Embryonic facial prominence (tissue), 1 donor: ENCODE results near the gene CARS2.
"Not testable (repeated sequence)": the region's sequence is repeated elsewhere in the genome, so short reads cannot be mapped to it uniquely, and the experiment has no call there.

Source experiments
- DNase-seq: peaks from one replicate; pipeline ENCODE4 v3.0.0-alpha.2; 2016; ENCODE audit errors: extremely low spot score

The CARS2 gene

GRCh38 chr13:110638257-110638656 lies 67.7 kb downstream of the CARS2 start:
- DNase-seq, result no peak

DNA sequence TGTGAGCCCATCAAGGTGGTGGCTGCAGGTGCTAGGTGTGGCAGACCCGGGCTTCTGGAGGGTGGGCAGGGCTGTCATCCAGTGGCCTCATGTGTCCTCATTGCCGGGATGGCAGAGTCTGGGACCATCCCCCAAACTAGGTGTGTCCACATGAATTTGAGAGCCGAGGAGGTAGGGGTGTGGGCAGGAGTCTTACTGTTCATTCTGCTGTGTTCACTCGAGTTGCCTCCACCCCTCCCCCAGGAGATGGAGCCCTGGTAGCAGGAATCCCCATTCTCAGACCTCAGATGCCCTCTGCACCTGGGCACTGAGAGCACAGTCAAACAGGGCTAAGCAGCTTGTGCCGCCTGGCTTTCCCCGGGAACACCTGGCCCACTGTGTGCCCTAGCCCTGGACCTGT lies 68.2 kb downstream of the CARS2 start:
- no peak for DNase-seq

DNA sequence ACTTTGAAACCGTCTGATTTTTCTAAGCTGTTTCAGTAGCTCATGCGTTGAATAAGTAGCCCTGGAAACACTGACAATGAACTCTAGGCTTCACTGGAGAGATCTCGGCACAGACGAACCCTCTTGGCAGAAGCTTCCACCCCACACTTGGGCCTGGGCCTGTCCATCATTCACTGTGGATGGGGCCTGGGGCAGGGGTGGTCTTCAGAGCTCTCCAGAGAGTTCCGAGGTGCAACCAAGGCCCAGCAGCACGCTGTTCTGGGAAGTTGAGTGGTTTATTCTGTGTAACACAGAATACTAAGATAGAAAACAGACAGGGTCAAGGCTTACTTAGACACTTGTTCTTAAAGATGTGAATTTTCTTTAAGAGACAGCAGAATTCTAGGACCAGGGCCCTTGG lies 68.6 kb downstream of the CARS2 start:
- no peak for DNase-seq

- DNase-seq, result no peak
Measured at GRCh38 chr13:110636701-110637201, 69.2 kb downstream of the CARS2 start.

DNA sequence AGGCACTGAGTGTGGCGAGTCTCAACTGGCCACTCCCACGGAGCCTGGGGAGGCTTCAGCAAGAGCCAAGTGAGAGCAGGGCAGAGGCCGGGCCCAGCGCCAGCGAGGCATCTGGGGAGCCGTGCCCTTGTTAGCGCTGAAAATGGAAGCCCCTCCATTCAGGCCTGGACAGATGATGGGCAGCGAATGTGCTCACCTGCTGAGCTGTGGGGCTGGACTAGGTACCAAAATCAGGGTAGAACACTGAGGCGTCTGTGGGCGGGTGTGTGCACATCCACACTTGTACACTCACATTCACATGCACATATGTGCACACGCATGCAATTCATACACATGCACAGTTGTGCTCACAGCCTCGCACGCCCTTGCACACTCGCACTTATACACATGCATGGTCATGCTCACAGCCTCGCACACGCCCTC lies 69.9 kb downstream of the CARS2 start:
- no peak for DNase-seq

DNA sequence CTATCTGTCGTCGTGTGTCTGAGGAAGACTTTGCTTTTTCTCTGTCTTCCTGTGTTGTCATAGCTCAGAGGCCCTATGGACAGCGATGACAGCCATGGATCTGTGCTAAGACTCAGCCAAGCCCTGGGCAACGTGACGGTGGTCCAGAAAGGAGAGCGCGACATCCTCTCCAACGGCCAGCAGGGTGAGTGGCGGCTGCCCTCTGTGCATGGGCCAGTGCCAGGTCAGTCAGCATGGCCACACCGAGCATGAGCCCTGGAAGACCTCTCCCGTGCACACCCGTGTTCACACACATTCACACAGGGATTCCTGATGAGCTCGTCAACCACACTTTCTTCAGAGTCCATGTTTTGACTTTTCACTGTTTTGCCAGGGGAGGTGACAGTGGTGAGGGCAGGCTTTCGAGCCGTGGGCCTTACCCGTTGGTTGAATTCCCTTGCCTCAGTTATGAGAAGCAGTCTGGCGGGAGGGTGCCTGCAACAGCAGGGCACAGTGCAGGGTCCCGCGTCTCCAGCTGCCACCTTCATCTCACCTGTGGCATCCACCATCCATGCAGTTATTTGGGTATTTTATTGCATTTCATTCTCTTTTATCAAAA lies 70.4 kb downstream of the CARS2 start:
- DNase-seq, result no peak

DNA sequence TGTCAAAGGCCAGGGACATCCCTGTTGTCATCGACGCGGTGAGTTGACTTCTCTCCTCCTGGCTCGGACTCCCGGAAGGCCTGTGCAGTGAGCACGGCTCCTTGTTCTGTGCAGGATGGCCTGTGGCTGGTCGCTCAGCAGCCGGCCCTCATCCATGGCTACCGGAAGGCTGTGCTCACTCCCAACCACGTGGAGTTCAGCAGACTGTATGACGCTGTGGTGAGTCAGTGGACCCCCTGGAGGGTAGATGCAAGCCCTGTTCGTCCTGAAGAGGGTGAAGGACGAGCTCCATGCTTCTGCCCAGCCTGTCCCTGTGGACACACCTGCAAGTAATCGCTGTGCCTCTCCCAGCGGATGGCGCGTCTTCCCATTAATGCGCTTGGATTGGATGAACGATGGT lies 71.4 kb downstream of the CARS2 start:
- no peak for DNase-seq

DNA sequence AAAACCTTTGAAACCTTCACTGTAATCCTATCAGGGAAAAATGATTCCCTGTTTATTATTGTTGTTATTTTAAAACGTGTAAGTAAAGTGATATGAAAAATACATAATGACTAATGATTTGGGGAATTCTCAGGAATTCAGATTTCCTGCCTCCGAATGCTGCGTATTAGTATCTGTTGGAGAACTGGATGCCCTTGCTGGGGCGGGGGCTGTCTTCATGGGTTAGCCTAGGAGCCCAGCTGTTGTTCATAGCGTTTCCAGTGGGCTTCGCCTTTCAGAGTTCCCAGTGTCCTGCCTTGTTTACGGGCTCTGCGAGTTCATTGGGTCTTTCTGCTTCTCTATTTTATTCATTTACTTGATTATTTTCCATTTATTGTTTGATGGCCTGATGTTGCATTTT lies 72.1 kb downstream of the CARS2 start:
- no peak for DNase-seq

DNA sequence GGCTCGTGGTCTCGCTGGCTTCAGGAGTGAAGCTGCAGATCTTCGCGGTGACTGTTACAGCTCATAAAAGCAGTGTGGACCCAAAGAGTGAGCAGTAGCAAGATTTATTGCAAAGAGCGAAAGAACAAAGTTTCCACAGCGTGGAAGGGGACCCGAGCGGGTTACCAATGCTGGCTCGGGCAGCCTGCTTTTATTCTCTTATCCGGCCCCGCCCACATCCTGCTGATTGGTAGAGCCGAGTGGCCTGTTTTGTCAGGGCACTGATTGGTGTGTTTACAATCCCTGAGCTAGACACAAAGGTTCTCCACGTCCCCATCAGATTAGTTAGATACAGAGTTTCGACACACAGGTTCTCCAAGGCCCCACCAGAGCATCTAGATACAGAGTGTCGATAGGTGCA lies 73.7 kb downstream of the CARS2 start:
- not testable (repeated sequence) for DNase-seq

DNA sequence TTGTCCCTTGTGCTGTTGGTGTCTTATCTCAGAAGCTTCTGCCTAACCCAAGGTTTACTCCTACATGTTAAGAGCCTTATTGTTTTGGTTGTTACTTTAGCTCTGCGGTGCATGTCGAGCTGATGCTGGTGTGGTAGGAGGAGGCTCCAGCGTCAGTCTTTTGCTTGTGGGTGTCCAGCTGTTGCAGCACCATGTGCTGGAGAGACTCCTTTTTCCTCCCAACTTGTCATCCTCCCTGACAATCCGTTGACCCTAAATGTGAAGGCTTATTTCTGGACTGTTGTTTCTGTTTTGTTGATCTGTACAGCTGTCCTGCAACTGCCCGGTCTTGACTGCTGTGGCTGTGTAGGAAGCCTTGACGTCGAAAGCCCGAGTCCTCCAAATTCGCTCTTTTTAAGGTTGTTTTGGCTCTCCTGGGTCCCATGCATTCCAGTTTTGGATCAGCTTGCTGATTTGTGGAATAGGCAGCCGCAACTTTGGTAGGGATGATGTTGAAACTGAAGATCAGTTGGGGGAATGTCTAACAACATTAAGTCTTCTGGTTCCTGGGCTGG lies 75.3 kb downstream of the CARS2 start:
- DNase-seq, result no peak

DNA sequence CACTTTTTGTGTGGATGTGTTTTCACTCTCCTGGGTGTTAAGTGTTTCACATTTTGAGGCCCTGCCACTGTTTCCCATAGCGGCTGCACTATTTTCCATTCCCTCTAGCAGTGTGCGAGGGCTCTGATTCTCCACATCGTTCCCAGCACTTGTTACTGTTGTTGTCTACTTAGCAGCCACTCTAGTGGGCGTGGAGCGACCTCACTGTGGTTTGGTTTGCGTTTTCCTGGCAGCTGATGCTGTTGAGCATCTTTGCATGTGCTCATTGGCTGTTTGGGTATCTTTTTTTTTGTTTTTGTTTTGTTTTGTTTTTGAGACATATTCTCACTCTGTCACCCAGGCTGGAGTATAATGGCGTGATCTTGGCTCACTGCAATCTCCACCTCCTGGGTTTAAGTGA lies 76.2 kb downstream of the CARS2 start:
- DNase-seq, result no peak

GRCh38 chr13:110628952-110629701 lies 76.8 kb downstream of the CARS2 start:
- no peak for DNase-seq

GRCh38 chr13:110628477-110628793 lies 77.5 kb downstream of the CARS2 start:
- DNase-seq, result no peak

DNA sequence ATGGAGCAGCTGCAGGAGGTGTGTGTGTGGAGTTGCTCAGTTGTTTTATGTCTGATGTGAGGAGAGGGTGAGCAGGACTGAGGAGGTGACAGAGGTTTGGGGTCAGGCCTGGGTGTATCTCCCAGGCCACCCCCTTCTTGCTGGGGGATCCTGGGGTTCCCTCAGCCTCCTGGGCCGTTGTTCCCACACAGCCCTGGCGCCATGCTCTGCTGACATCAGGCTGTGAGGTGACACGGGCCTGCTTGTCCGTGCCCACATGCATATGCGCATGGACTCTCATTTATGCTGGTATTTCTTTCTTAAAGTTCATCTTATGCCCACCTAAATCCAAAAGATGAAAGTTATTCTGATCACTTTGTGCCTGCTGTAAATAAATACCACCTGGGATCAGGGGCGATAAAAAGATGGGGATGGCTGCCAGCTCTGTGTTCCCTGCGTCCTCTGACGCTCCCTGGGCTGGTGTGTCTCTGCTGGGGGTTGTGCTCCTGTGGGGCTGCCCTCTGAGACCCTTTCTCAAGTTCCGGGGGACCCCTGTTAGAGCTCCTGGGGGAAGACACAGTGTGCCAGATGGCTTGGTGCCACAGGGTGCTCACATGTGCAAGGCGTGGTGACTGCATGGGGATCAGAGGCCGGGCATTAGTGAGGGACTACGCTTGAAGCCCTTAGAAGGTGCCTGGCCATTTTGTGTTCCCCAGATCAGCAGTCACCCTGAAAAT lies 78.0 kb downstream of the CARS2 start:
- no peak for DNase-seq

DNA sequence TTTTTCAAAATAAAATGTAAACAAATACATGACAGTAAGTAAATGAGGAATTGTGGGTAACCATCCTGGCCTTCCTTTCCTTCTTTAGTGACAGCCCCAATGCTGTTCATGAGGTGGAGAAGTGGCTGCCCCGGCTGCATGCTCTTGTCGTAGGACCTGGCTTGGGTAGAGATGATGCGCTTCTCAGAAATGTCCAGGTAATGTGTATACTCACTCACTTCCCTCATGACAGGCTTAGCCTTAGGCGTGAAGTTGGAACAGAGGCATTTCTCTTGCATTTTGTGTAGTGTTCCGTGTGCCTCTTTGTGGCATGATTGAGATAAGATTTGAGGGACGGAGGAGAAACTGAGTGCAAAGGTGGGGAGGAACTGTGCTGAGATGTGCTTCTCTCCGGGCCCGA lies 78.6 kb downstream of the CARS2 start:
- DNase-seq, result no peak

GRCh38 chr13:110626521-110626920 lies 79.4 kb downstream of the CARS2 start:
- no peak for DNase-seq

DNA sequence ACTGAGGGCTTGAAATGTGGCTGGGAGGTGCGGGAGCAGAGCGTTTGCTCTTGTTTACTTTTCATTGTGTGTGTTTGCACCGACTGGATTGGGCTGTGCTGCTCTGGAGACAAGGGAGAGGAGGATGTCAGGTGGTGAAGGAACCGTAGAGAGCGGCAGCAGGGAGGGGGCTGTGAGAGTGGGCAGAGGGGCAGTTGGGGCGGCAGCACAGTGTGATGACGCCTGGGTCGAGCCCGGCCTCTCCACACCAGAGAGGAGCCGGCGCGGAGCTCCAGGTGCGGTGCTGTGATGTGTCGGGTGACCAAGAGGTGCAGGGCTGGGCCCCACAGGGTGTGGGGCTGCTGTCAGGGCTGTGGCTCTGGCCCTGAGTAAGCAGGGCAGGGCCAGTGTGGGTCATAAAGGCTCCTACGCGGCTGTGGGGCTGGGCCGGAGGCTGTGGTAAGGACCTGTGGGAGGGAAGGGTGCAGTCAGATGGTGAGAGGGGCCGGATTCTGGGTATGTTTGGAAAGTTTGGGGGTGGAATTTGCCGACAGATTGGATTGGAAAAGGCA lies 80.1 kb downstream of the CARS2 start:
- DNase-seq, result no peak

DNA sequence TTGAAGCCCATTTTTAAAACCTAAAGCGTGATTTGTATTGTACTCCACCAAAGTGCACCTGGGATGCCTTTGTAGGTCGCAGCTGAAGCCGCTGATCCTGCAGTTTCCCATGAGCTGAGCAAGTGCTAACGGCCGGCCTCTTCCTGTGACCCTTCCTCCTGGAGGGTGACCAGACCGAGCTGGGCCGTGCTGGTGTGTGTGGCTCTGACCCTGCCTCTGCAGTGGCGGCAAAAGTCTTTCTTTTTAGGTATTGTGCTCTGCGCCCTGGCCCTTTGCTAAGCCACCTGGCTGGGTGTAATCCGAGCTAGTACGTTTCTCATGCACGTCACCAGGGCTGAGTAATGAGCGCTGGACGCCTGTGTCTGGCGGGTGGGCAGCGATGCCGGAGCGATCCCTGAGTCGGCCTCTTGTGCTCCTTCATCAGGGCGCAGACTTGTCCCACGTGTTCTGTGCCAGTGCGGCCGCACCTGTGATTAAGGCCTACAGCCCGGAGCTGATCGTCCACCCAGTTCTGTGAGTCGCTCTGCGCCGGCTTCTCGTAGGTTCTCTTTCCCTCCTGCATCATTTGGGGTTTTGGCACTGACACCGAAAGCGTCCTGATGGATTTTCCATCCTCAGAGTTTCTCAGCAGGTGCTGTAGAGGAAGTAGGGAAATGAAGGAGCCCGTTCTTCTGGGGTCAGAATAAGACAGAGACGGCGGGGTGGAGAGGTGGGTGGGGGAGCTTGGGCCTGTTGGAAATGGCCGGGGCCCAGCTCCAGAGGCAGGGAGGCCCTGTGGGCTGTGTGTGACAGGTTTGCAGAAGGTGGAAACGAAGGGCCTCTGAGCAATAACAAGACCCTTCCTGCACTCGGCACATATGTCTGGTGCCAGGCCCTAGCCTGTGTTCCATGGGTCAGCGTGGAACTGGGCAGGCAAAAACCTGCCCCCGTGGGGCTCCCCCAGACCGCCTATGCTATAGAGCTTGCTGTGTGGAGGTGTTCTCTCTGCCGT lies 80.9 kb downstream of the CARS2 start:
- no peak for DNase-seq

GRCh38 chr13:110620596-110620995 lies 85.3 kb downstream of the CARS2 start:
- DNase-seq, result no peak

- no peak for DNase-seq
Measured at GRCh38 chr13:110618780-110619179, 87.1 kb downstream of the CARS2 start.

DNA sequence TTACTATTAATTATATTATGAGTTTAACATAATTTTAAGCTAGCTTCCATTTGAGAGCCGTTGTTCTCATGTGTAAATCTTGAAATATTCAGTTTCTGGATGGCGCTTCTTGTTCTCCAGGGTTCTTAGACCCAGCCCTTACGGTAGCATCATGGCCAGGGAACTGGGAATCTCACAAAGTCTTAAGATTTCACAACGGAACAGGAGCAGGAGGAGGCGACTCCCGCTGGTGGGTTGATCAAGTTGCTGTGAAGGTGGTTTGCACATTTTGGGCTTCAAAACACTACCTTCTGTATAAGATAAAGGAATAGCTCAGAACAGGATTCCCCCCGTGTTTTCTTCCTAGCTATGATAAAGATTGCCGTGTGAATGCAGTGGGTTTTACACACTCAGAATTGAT lies 87.7 kb downstream of the CARS2 start:
- DNase-seq, result no peak
